GM12891 (cell line): ENCODE data around the gene KHK.

Experiments
- PAX5 ChIP-seq: IDR thresholded peaks from 2 replicates; pipeline ENCODE4 v1.6.1; 2011; ENCODE audit warnings: low read length, moderate library complexity, mild to moderate bottlenecking; ENCODE audit not compliant: insufficient read depth, severe bottlenecking
- POLR2A ChIP-seq: IDR thresholded peaks from 2 replicates; pipeline ENCODE4 v1.6.1; 2011; ENCODE audit warnings: low read depth, low read length, control low read depth
- POLR2AphosphoS5 ChIP-seq: IDR thresholded peaks from 2 replicates; pipeline ENCODE4 v1.6.1; 2011; ENCODE audit warnings: low read depth, low read length, control low read depth

GRCh38 chr2:27121906-27122305 lies 35.3 kb downstream of the KHK start:
- TF ChIP-seq PAX5, result no peak
- no peak for TF ChIP-seq POLR2A
- no peak for TF ChIP-seq POLR2AphosphoS5
